ENCODE data around the gene KRT12. TPM values are rescaled to one million over a fixed set of nuclear protein-coding genes. Genes with fewer than 3 reads are reported as not detected.

The KRT12 gene
- total and polyA plus RNA-seq, 9 of the 15 experiments (the other 6 are each of a cell fraction or from before 2014, with no cell fraction given) = 0.18 to 7.0 (median 2.2) TPM

- TF ChIP-seq USF1 (CRISPR knock-in tag; IDR thresholded peaks at IDR 0.05) (no peak), ZNF239 (CRISPR knock-in tag; IDR thresholded peaks at IDR 0.05) (no peak), KDM1A (IDR thresholded peaks at IDR 0.05) (peak; percentile 25 to 41; a peak in 2 of 4 replicates), MEF2A (IDR thresholded peaks at IDR 0.05; ENCODE audit: control insufficient read depth, low read depth, low read length) (0 out of 2 replicates have a peak, but pooled peaks have one; percentile 33), NONO (IDR thresholded peaks at IDR 0.05; ENCODE audit: low read depth in 2 of 2, low read length in 1 of 2) (no peak), HINFP (tag; conservative IDR thresholded peaks at IDR 0.05; ENCODE audit: low read depth) (no peak), TFE3 (CRISPR knock-in tag; IDR thresholded peaks at IDR 0.05) (no peak), ZMIZ1 (IDR thresholded peaks at IDR 0.05; ENCODE audit: low read depth in 2 of 2, low read length in 2 of 2) (no peak), CBFA2T3 (IDR thresholded peaks at IDR 0.05) (peak; percentile 74), PML (IDR thresholded peaks at IDR 0.05; ENCODE audit: low read length) (no peak), FOXA3 (CRISPR knock-in tag; conservative IDR thresholded peaks at IDR 0.05 in 1 of 2, IDR thresholded peaks at IDR 0.05 in 1 of 2) (no peak), ZNF444 (CRISPR knock-in tag; IDR thresholded peaks at IDR 0.05) (no peak), ILK (tag; IDR thresholded peaks at IDR 0.05; ENCODE audit: borderline replicate concordance, low read depth) (no peak), ZNF592 (IDR thresholded peaks at IDR 0.05) (peak; percentile 61), SMAD4 (CRISPR knock-in tag; conservative IDR thresholded peaks at IDR 0.05) (no peak)
Observed at GRCh38 chr17:40854175-40854814, 12.7 kb downstream of the KRT12 start (continued).
